ENCODE results near the gene ZYX. TPM values are rescaled to one million over a fixed set of nuclear protein-coding genes. Genes with fewer than 3 reads are reported as not detected.
"Not testable (repeated sequence)": the region's sequence is repeated elsewhere in the genome, so short reads cannot be mapped to it uniquely, and the experiment has no call there.

The ZYX gene
- polyA plus RNA-seq, 4 donors, result 80.4 to 137 (median 93.0) TPM

- DNase-seq (ENCODE audit: low read depth in 4 of 4, low spot score in 3 of 4), result no peak
Observed at GRCh38 chr7:143396625-143397556, 15.7 kb downstream of the ZYX start.

- DNase-seq (ENCODE audit: low read depth in 4 of 4, low spot score in 3 of 4), result no peak
Observed at GRCh38 chr7:143397710-143398530, 16.8 kb downstream of the ZYX start.

GRCh38 chr7:143398616-143399015, 17.5 kb downstream of the ZYX start:
- no peak for DNase-seq (ENCODE audit: low read depth in 4 of 4, low spot score in 3 of 4)

GRCh38 chr7:143399151-143399550, 18.0 kb downstream of the ZYX start:
- DNase-seq (ENCODE audit: low read depth in 4 of 4, low spot score in 3 of 4), result no peak

GRCh38 chr7:143399642-143400041, 18.5 kb downstream of the ZYX start:
- DNase-seq (ENCODE audit: low read depth in 4 of 4, low spot score in 3 of 4), result no peak

- no peak for DNase-seq (ENCODE audit: low read depth in 4 of 4, low spot score in 3 of 4)
Observed at GRCh38 chr7:143401265-143401664, 20.1 kb downstream of the ZYX start.

GRCh38 chr7:143402233-143402632, 21.1 kb downstream of the ZYX start:
- DNase-seq (ENCODE audit: low read depth in 4 of 4, low spot score in 3 of 4), result not testable (repeated sequence)

- DNase-seq (ENCODE audit: low read depth in 4 of 4, low spot score in 3 of 4), result peak in 1 of 4 donors; percentile 56
Observed at GRCh38 chr7:143405173-143406001, 24.2 kb downstream of the ZYX start.

GRCh38 chr7:143406002-143406357, 24.8 kb downstream of the ZYX start:
- DNase-seq (ENCODE audit: low read depth in 4 of 4, low spot score in 3 of 4), result no peak

- no peak for DNase-seq (ENCODE audit: low read depth in 4 of 4, low spot score in 3 of 4)
Observed at GRCh38 chr7:143407287-143408251, 26.4 kb downstream of the ZYX start.

GRCh38 chr7:143408252-143408685, 27.1 kb downstream of the ZYX start:
- DNase-seq (ENCODE audit: low read depth in 4 of 4, low spot score in 3 of 4), result no peak

- DNase-seq (ENCODE audit: low read depth in 4 of 4, low spot score in 3 of 4), result no peak
Observed at GRCh38 chr7:143408686-143409561, 27.8 kb downstream of the ZYX start, which contains the start of gene EPHA1. Gene EPHA1 (minus strand): TSS chr7:143408856. CDS start chr7:143408805, 51 bp downstream.

- no peak for DNase-seq (ENCODE audit: low read depth in 4 of 4, low spot score in 3 of 4)
Observed at GRCh38 chr7:143410521-143411004, 29.4 kb downstream of the ZYX start.

- no peak for DNase-seq (ENCODE audit: low read depth in 4 of 4, low spot score in 3 of 4)
Observed at GRCh38 chr7:143411976-143412708, 31.0 kb downstream of the ZYX start.

- DNase-seq (ENCODE audit: low read depth in 4 of 4, low spot score in 3 of 4), result no peak
Observed at GRCh38 chr7:143413123-143413522, 32.0 kb downstream of the ZYX start.

GRCh38 chr7:143415209-143415608, 34.1 kb downstream of the ZYX start:
- not testable (repeated sequence) for DNase-seq (ENCODE audit: low read depth in 4 of 4, low spot score in 3 of 4)

- DNase-seq (ENCODE audit: low read depth in 4 of 4, low spot score in 3 of 4), result no peak
Observed at GRCh38 chr7:143415742-143416397, 34.7 kb downstream of the ZYX start.
